Measurements from ENCODE around the gene ZBED4.

ZBED4 gene

DNA sequence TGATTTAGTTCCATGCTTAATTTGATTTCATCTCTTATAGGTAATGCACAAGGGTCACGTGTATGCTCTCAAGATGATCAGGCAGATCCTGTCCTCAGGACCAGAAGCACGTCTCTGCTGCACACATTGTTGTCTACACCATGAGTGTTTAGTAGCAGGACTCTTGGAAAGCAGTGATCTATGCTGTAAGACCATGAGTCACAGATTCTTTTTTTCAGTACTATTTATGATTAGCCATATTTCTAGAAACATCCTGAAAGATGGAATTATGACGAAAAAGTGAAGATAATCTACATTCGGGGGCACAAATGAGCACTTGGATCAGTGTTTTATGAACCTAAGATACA, 29.6 kb downstream of the ZBED4 start:
- DNase-seq, result no peak

DNA sequence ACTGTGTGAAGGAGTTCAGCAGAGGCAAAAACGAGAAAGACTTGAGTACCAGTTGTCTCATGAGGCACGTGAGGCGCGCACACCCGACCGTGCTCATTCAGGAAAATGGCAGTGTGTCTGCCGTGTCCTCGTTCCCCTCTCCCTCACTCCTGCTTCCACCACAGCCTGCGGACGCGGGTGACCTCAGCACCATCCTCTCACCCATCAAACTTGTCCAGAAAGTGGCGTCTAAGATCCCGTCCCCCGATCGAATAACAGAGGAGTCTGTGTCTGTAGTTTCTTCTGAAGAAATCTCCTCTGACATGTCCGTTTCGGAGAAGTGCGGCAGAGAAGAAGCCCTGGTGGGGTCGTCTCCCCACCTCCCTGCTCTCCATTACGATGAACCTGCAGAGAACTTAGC, 30.4 kb downstream of the ZBED4 start:
- no peak for DNase-seq

GRCh38 chr22:49884503-49885260, 31.0 kb downstream of the ZBED4 start:
- no peak for DNase-seq

- no peak for DNase-seq
Observed at GRCh38 chr22:49885281-49885680, 31.6 kb downstream of the ZBED4 start.

DNA sequence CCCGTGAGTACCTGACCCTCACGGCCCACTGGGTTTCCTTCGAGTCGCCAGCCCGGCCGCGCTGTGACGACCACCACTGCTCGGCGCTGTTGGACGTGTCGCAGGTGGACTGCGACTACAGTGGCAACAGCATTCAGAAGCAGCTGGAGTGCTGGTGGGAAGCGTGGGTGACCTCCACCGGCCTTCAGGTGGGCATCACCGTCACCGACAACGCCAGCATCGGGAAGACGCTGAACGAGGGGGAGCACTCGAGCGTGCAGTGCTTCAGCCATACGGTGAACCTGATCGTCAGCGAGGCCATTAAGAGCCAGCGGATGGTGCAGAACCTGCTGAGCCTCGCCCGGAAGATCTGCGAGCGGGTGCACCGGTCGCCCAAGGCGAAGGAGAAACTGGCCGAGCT, 32.2 kb downstream of the ZBED4 start:
- no peak for DNase-seq

- DNase-seq, result no peak
Observed at GRCh38 chr22:49886346-49887063, 32.9 kb downstream of the ZBED4 start.

- DNase-seq, result no peak
Observed at GRCh38 chr22:49887064-49887451, 33.4 kb downstream of the ZBED4 start.

GRCh38 chr22:49887702-49888101, 34.1 kb downstream of the ZBED4 start:
- DNase-seq, result no peak

GRCh38 chr22:49889071-49889470, 35.4 kb downstream of the ZBED4 start:
- no peak for DNase-seq

DNA sequence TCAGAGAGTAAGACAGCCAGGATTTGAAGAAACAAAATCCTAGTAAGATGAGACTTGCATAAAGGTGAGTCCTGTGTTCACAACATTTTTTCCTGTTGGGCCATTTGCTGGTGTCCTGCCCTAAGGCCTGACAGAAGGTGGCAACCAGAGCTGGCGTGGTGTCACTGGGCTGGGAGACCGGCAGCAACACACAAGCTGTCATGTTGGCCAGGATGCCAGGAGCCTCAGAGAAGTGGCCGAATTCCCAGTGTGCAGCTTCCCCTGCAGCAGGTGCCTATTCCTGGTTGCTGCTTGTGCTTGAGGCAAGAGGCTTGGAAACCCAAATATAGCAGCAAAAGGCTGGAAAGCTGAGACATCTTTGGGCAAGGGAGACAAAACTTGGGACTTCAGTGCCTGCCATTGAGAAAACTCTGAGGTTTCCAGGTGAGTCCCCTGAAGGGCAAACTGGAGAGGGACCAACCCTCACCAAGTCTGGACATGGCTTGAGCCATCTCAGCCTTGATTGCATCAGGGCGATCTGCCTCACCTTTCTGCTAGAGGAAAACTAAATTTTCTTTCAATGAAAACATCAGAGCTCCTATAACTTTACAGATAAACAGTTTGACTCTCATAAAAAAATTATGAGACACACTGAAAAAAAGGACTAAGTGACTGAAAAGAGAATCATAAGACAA, 38.7 kb downstream of the ZBED4 start:
- no peak for DNase-seq

GRCh38 chr22:49893025-49893424, 39.4 kb downstream of the ZBED4 start:
- DNase-seq, result no peak

DNA sequence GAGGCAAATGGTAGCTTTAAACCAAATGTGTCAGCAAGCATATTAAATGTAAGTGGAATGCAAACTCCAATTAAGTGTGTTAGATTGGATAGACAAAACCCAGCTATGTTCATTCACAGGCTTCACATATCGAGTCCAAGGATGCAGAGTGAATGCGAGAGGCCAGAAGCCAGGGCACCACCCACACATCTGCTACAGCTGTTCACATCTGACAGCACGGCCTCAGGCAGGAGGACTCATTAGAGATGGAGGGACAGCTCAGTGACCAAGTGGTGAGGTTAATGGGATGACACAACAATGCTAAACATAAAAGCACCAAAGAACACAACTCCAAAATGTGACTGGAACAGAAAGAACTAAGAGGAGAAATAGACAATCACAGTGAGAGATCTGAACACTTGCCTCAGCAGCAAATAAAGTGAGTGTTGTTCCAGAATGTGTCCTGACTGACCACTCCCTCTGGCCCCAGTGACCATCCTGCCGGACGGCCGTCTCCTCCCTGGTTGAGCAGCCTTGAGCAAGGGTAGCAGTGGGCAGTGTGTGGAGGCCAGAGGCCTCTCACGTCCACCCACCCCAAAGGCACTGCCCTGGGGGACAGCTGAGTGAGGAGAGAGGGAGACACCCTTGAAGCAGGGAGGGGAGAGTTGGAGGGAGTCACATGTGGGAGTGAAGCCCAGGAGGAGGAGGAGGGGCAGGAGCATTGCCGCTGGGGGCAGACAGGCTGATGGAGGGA, 40.8 kb downstream of the ZBED4 start:
- DNase-seq, result no peak

GRCh38 chr22:49896201-49896600, 42.6 kb downstream of the ZBED4 start:
- DNase-seq, result no peak

- no peak for DNase-seq
Observed at GRCh38 chr22:49897015-49897684, 43.5 kb downstream of the ZBED4 start.

GRCh38 chr22:49899530-49899929, 45.9 kb downstream of the ZBED4 start:
- no peak for DNase-seq

DNA sequence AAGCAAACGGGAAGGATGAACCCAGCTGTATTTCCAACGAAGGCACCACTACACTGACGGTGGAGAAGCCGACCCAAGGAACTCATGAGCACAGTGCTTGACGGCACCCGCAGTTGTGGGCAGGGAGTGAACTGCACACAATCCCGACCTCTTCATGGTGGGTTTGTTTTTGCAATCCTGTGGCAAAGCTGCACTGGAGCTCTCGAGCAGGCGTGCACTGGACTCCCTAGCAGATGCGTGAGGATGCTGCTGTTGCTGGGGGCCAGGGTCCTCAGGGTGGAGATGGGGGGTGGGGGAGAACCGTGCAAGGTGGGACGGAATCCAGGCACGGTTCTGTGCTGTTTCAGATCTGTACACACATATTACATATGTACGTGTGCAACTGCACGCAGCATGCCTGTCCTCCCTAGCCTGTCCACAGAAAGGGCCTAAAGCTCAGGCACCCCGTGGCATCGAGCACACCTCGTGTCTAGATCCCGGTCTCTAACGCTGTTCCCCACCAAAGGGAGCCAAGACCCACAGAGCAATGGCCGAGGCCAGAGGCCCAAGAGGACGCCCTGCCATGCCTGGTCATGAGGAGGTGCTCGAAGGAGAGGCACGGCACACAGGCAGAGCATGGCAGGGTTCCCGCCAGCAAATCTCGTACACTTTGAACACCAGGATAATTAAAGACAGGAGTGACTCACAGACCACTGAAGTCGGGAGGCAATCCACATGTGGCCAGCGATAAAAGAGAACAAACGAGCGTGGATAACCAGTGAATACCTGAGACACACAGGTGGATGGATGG, 47.0 kb downstream of the ZBED4 start:
- no peak for DNase-seq

DNA sequence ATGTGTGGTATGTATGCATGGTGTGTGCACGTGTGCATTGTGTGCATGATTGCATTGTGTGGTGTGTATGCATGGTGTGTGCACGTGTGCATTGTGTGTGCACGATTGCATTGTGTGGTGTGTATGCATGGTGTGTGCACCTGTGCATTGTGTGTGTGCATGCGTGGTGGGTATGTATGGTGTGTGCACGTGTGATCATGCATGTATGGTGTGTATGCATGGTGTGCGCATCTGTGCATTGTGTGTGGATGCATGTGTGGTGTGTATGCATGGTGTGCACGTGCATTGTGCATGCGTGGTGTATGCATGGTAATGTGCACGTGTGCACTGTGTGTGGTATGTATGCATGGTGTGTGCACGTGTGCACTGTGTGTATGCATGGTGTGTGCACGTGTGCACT, 47.8 kb downstream of the ZBED4 start:
- no peak for DNase-seq

- no peak for DNase-seq
Observed at GRCh38 chr22:49903322-49904039, 49.8 kb downstream of the ZBED4 start.

DNA sequence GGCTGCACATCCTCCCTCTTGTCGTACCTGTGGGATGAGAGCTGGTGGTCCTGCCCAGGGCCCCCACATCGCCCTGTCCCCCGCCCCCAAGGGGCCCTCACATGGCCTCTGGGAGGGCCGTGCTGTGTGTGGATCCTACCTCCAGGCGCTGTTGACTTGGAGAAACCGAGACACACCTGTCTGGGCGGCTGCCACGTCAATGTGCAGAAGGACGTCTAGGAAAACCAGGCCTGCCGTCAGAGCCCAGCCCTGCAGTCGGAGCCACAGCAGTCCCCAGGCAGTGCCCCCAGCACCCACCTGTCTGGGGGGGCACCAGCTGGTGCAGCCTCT, 50.4 kb downstream of the ZBED4 start:
- DNase-seq, result no peak

- DNase-seq, result no peak
Observed at GRCh38 chr22:49905465-49905864, 51.8 kb downstream of the ZBED4 start.

- no peak for DNase-seq
Observed at GRCh38 chr22:49906071-49906798, 52.6 kb downstream of the ZBED4 start.
